OCI-LY7 (cell line): ENCODE results near the gene LRP1B. TPM values are rescaled to one million over a fixed set of nuclear protein-coding genes. Genes with fewer than 3 reads are reported as not detected.

Source experiments
- BruUV-seq: library from RNA; stranded (reverse); fragments of 400-500 nt; replicated peaks from 2 replicates; lab custom pipeline; 2021; lab: Mats Ljungman, UMichigan
- CTCF ChIA-PET: fragments of 300-600 bp; sonication (Branson Sonifier 250); formaldehyde crosslinking; loops from one replicate; lab custom pipeline; 2022; ENCODE audit warnings: antibody characterized with exemption; ENCODE audit not compliant: unreplicated experiment; lab: Charles Lee
- POLR2A ChIA-PET: fragments of 300-600 bp; sonication (Branson Sonifier 250); formaldehyde crosslinking; loops from one replicate; lab custom pipeline; 2022; ENCODE audit warnings: antibody characterized with exemption; lab: Charles Lee
- DNase-seq: peaks from one replicate; pipeline ENCODE4 v3.0.0-alpha.2; 2015; ENCODE audit warnings: low spot score
- H2AFZ ChIP-seq: fragments of 200-600 bp; sonication (generic), shearing (Covaris generic); 2 replicates; pipeline ENCODE4 v1.6.1; 2014; ENCODE audit warnings: mild to moderate bottlenecking, antibody characterized with exemption, low read length, moderate library complexity
- H3K27ac ChIP-seq: fragments of 200-600 bp; sonication (generic); 2 replicates; pipeline ENCODE4 v1.5.1; 2014; ENCODE audit warnings: mixed run types, low read depth, mild to moderate bottlenecking, moderate library complexity, low read length, inconsistent platforms; ENCODE audit not compliant: poor library complexity, severe bottlenecking
- H3K36me3 ChIP-seq: fragments of 200-600 bp; sonication (generic); 2 replicates; pipeline ENCODE4 v1.6.1; 2014; ENCODE audit warnings: mild to moderate bottlenecking, antibody characterized with exemption, low read length, moderate library complexity, mixed read lengths; ENCODE audit not compliant: insufficient read depth
- H3K4me1 ChIP-seq: fragments of 200-600 bp; sonication (generic); 2 replicates; pipeline ENCODE4 v1.5.1; 2014; ENCODE audit warnings: mild to moderate bottlenecking, low read length; ENCODE audit not compliant: insufficient read depth, poor library complexity, severe bottlenecking
- H3K4me2 ChIP-seq: fragments of 200-600 bp; sonication (generic); 2 replicates; pipeline ENCODE4 v1.6.1; 2014; ENCODE audit warnings: mild to moderate bottlenecking, low read length
- H3K4me3 ChIP-seq: fragments of 200-600 bp; sonication (generic); 2 replicates; pipeline ENCODE4 v1.5.1; 2014; ENCODE audit warnings: mild to moderate bottlenecking, low read depth, low read length; ENCODE audit not compliant: poor library complexity, severe bottlenecking
- H3K79me2 ChIP-seq: fragments of 200-600 bp; sonication (generic); 2 replicates; pipeline ENCODE4 v1.6.1; 2016; ENCODE audit warnings: low read depth, mild to moderate bottlenecking, low read length, moderate library complexity, mixed read lengths; ENCODE audit not compliant: insufficient read depth
- H3K9me2 ChIP-seq: fragments of 200-600 bp; sonication (generic); 2 replicates; pipeline ENCODE4 v1.6.1; 2016; ENCODE audit warnings: mild to moderate bottlenecking, low read length, mixed read lengths; ENCODE audit not compliant: insufficient read depth
- H3K9me3 ChIP-seq: fragments of 200-600 bp; sonication (generic); 2 replicates; pipeline ENCODE4 v1.6.1; 2014; ENCODE audit warnings: mild to moderate bottlenecking, mixed run types, low read length, mixed read lengths
- H4K20me1 ChIP-seq: fragments of 200-600 bp; sonication (generic); 2 replicates; pipeline ENCODE4 v1.6.1; 2014; ENCODE audit warnings: mild to moderate bottlenecking, antibody characterized with exemption, low read length, moderate library complexity, mixed read lengths; ENCODE audit not compliant: insufficient read depth
- EZH2phosphoT487 ChIP-seq: fragments of 200-600 bp; sonication (generic); IDR thresholded peaks from 2 replicates; pipeline ENCODE4 v1.6.1; 2018; ENCODE audit warnings: low read depth, borderline replicate concordance, mild to moderate bottlenecking, mixed run types, antibody characterized with exemption, low read length, moderate library complexity, mixed read lengths
- intact Hi-C: fragments of 100-400 bp; cut with micrococcal nuclease; formaldehyde crosslinking; loops from one replicate; pipeline ENCODE4 v1.10.0; 2022; ENCODE audit not compliant: unreplicated experiment
- total RNA-seq, 2 experiments: library from RNA; depleted of rRNA in 1 of 2; stranded (reverse); fragments of >200 nt in 1 of 2; shearing (Covaris generic) in 1 of 2; gene quantifications; 2 replicates each; pipeline ENCODE4 v1.2.3, GENCODE V29; 2014 to 2022
- TF ChIP-seq, protein P1 (sequence below): fragments of 200-600 bp; sonication (generic); conservative IDR thresholded peaks from 2 replicates; pipeline ENCODE4 v1.5.1; 2014; ENCODE audit warnings: mild to moderate bottlenecking, antibody characterized with exemption, low read length, moderate library complexity, mixed read lengths

LRP1B gene
- total RNA-seq, 2 experiments from 2014 or later: not detected

DNA sequence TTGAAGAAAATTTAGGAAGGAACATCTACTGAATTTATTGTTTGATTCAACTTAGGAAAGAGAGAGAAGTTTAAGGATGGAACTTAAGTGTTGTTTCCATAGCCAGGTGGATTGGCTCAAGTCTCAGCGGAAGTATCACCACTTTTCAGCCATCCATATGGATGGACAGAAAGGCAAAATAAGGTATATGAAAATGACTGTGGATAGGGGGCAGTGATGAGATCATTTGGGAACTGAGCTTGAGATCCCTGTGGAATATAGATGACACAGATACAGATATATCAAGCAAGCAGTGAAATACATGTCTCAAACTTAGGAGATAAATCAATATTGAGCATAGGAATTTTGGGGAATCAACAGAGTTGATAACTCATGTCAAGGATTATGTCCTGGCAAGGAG lies 1887.9 kb downstream of the LRP1B start:
- Histone ChIP-seq H3K4me2 (no peak overlapping the region), H3K4me1 (no peaks in the 10 kb centered on the region), H3K27ac (no peak overlapping the region), H3K9me3 (no peaks in the 10 kb centered on the region), H3K79me2 (no peaks in the 10 kb centered on the region), H3K9me2 (no peaks in the 10 kb centered on the region), H3K36me3 (no peaks in the 10 kb centered on the region), H3K4me3 (no peak overlapping the region), H2AFZ (no peak overlapping the region), H4K20me1 (no peaks in the 10 kb centered on the region)
- intact Hi-C loops: no loop called here
- DNase-seq: no peak
- TF ChIP-seq, protein P1, sequence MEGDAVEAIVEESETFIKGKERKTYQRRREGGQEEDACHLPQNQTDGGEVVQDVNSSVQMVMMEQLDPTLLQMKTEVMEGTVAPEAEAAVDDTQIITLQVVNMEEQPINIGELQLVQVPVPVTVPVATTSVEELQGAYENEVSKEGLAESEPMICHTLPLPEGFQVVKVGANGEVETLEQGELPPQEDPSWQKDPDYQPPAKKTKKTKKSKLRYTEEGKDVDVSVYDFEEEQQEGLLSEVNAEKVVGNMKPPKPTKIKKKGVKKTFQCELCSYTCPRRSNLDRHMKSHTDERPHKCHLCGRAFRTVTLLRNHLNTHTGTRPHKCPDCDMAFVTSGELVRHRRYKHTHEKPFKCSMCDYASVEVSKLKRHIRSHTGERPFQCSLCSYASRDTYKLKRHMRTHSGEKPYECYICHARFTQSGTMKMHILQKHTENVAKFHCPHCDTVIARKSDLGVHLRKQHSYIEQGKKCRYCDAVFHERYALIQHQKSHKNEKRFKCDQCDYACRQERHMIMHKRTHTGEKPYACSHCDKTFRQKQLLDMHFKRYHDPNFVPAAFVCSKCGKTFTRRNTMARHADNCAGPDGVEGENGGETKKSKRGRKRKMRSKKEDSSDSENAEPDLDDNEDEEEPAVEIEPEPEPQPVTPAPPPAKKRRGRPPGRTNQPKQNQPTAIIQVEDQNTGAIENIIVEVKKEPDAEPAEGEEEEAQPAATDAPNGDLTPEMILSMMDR: no peak
- no peak for TF ChIP-seq EZH2phosphoT487
- ChIA-PET POLR2A (no interaction called here), CTCF (no interaction called here)
- no TSS peak for BruUV-seq

DNA sequence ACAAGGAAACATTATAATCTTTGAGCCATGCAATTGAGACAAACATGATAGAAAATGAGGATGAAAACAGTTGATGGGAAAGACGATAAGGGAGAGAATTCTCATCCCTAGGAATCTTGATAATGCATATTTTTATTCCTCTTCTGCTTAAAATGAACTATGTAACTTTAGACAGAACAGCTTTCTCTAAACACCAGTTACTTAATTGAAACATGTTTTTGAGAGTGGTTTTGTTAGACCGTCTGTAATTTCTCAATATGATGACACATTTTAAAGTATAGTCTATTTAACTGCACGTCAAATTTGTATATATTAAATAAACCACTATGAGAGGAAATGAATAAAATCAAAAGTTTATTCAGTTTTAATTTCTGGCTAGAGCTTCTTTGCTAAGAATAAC lies 1896.7 kb downstream of the LRP1B start:
- no peak overlapping the region for H3K27ac ChIP-seq
- POLR2A ChIA-PET: no interaction called here
- H3K4me2 ChIP-seq: no peak overlapping the region
- CTCF ChIA-PET: no interaction called here
- no peaks in the 10 kb centered on the region for H3K36me3 ChIP-seq
- no peak overlapping the region for H2AFZ ChIP-seq
- TF ChIP-seq EZH2phosphoT487: no peak
- TF ChIP-seq, protein P1: no peak
- intact Hi-C loops: no loop called here
- no peaks in the 10 kb centered on the region for H3K4me1 ChIP-seq
- H3K9me2 ChIP-seq: no peaks in the 10 kb centered on the region
- H3K9me3 ChIP-seq: no peaks in the 10 kb centered on the region
- no peak overlapping the region for H3K4me3 ChIP-seq
- H3K79me2 ChIP-seq: no peaks in the 10 kb centered on the region
- no peak for DNase-seq
- H4K20me1 ChIP-seq: no peaks in the 10 kb centered on the region
- no TSS peak for BruUV-seq

DNA sequence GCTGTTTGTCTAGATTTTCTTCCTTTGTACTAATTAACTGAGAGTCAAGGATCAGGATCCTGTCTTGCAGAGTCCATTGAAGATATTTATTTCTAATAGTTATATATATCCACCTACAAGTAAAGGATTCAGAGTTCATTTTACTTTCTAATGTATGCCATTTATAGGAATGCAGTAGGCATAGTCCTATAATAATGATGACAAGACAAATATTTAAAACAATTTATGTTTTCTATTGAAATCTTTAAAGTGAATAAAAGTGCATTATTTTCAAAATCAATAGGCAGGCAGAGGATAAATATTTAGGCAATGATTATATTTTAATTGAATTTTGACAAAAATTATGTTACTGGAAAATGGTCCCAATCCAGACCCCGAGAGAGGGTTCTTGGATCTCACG lies 1919.9 kb downstream of the LRP1B start:
- no peak for TF ChIP-seq EZH2phosphoT487
- TF ChIP-seq, protein P1: no peak
- no TSS peak for BruUV-seq
- no peaks in the 10 kb centered on the region for H3K36me3 ChIP-seq
- intact Hi-C loops: no loop called here
- CTCF ChIA-PET: no interaction called here
- H3K4me2 ChIP-seq: no peak overlapping the region
- DNase-seq: no peak
- no peaks in the 10 kb centered on the region for H3K4me1 ChIP-seq
- H3K9me3 ChIP-seq: no peaks in the 10 kb centered on the region
- H3K79me2 ChIP-seq: no peaks in the 10 kb centered on the region
- H3K9me2 ChIP-seq: no peaks in the 10 kb centered on the region
- no peak overlapping the region for H3K27ac ChIP-seq
- POLR2A ChIA-PET: no interaction called here
- H3K4me3 ChIP-seq: no peak overlapping the region
- no peak overlapping the region for H2AFZ ChIP-seq
- H4K20me1 ChIP-seq: no peaks in the 10 kb centered on the region
